ENCODE data around the gene SLC22A13.

The SLC22A13 gene

DNA sequence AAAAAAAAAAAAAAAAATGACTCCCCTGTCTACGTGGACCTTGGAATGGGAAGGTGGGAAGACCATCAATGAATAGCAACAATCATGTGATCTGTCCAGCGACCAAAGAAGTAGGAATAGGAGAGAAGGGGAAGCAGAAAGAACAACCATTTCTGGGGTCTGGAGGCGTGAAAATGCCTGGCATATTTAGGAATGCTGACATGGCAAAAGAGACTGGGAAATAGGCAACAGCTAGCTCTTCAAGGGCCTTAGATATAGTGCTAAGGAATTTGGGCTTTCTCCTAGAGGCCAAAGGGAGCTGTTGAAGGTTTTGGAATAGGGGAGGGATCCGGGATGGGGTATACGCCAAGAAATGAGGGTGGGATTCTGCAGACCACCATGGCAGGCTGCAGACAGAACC is 5.9 kb downstream of the SLC22A13 start:
- no peak overlapping the region for H2BK12ac ChIP-seq (ENCODE audit: low read length)
- no peak for DNase-seq
- H3K9me3 ChIP-seq (ENCODE audit: insufficient read depth, low read depth, low read length) = no peaks in the 10 kb centered on the region
- no peak overlapping the region for H2BK120ac ChIP-seq (ENCODE audit: insufficient read depth, low read length, poor library complexity)
- no peak overlapping the region for H3K4me2 ChIP-seq (ENCODE audit: low read length)
- H2AFZ ChIP-seq (ENCODE audit: insufficient read depth, low read length, poor library complexity) = no peak overlapping the region
- H3K79me2 ChIP-seq (ENCODE audit: control insufficient read depth, insufficient read depth, low read length, poor library complexity) = no peaks in the 10 kb centered on the region
- H3K14ac ChIP-seq (ENCODE audit: low read length) = no peak overlapping the region
- H2BK5ac ChIP-seq (ENCODE audit: low read depth, low read length, poor library complexity) = no peak overlapping the region
- no peaks in the 10 kb centered on the region for H3K4me1 ChIP-seq (ENCODE audit: control insufficient read depth in 1 of 2, insufficient read depth in 2 of 2, low read length in 2 of 2)
- H3K18ac ChIP-seq (ENCODE audit: low read length) = no peak overlapping the region
- no CpG with 5 or more reads among the region's 5 CpGs for WGBS (ENCODE audit: extremely low coverage, insufficient coverage, insufficient read length)
- no peak overlapping the region for H4K12ac ChIP-seq (ENCODE audit: low read depth, low read length)
- H3K23ac ChIP-seq (ENCODE audit: low read length) = no peak overlapping the region
- no peak overlapping the region for H3K9ac ChIP-seq (ENCODE audit: low read length)
- no peak overlapping the region for H3K4ac ChIP-seq (ENCODE audit: low read depth, low read length)
- H3K36me3 ChIP-seq (ENCODE audit: control insufficient read depth in 1 of 2, insufficient read depth in 2 of 2, low read length in 2 of 2) = peaks cover 0 to 8% of the 10 kb centered on the region in 2 experiments
- H3K27me3 ChIP-seq (ENCODE audit: insufficient read depth, low read length) = no peaks in the 10 kb centered on the region
- H3K4me3 ChIP-seq (ENCODE audit: low read depth, low read length) = no peak overlapping the region
- no peak overlapping the region for H3K27ac ChIP-seq (ENCODE audit: low read depth, low read length)
- no peak overlapping the region for H4K8ac ChIP-seq (ENCODE audit: low read depth, low read length)
- no peak overlapping the region for H2AK5ac ChIP-seq (ENCODE audit: low read length)
- no peak overlapping the region for H4K91ac ChIP-seq (ENCODE audit: low read depth, low read length)
- no peaks in the 10 kb centered on the region for H3K79me1 ChIP-seq (ENCODE audit: low read length)

DNA sequence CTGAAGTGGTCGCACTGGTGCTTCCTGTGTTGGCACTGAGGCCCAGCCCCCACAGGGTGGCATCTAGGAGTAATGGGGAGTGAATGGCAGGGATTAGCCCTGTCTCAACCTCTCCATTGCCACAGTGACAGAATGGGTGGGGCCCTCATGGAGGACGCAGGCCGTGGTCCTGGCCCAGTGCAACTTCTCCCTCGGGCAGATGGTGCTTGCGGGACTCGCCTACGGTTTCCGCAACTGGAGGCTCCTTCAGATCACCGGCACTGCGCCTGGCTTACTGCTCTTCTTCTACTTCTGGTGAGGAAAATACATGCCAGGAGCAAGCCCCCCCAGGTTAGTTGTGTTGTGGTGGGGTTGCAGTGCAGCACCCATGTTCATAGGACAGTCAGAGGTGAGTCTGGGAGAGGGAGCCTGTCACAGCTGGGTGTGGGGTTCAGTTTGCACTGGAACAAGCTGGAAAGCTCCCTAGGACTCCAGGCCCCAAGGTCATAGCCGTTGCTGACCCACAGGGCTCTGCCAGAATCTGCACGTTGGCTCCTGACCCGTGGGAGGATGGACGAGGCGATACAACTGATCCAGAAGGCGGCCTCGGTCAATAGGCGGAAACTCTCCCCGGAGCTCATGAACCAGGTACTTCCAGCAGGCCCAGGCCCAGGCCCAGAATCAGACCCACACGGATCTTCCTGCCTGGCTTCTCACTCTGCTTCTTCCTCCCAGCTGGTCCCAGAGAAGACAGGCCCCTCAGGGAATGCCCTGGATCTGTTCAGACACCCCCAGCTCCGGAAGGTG is 9.4 kb downstream of the SLC22A13 start:
- H3K4ac ChIP-seq (ENCODE audit: low read depth, low read length) = no peak overlapping the region
- H3K9me3 ChIP-seq (ENCODE audit: insufficient read depth, low read depth, low read length) = peaks cover 3% of the 10 kb centered on the region
- H4K8ac ChIP-seq (ENCODE audit: low read depth, low read length) = no peak overlapping the region
- WGBS (ENCODE audit: extremely low coverage, insufficient coverage, insufficient read length) = no CpG with 5 or more reads among the region's 21 CpGs
- no peaks in the 10 kb centered on the region for H3K4me1 ChIP-seq (ENCODE audit: control insufficient read depth in 1 of 2, insufficient read depth in 2 of 2, low read length in 2 of 2)
- no peak overlapping the region for H2AFZ ChIP-seq (ENCODE audit: insufficient read depth, low read length, poor library complexity)
- no peak overlapping the region for H2BK5ac ChIP-seq (ENCODE audit: low read depth, low read length, poor library complexity)
- no peaks in the 10 kb centered on the region for H3K79me2 ChIP-seq (ENCODE audit: control insufficient read depth, insufficient read depth, low read length, poor library complexity)
- no peak overlapping the region for H2BK120ac ChIP-seq (ENCODE audit: insufficient read depth, low read length, poor library complexity)
- no peak overlapping the region for H3K4me3 ChIP-seq (ENCODE audit: low read depth, low read length)
- H2BK12ac ChIP-seq (ENCODE audit: low read length) = no peak overlapping the region
- no peak for DNase-seq
- no peaks in the 10 kb centered on the region for H3K79me1 ChIP-seq (ENCODE audit: low read length)
- no peak overlapping the region for H3K18ac ChIP-seq (ENCODE audit: low read length)
- H3K9ac ChIP-seq (ENCODE audit: low read length) = no peak overlapping the region
- H3K36me3 ChIP-seq (ENCODE audit: control insufficient read depth in 1 of 2, insufficient read depth in 2 of 2, low read length in 2 of 2) = peaks cover 0 to 17% of the 10 kb centered on the region in 2 experiments
- no peak overlapping the region for H3K23ac ChIP-seq (ENCODE audit: low read length)
- no peaks in the 10 kb centered on the region for H3K27me3 ChIP-seq (ENCODE audit: insufficient read depth, low read length)
- H3K14ac ChIP-seq (ENCODE audit: low read length) = no peak overlapping the region
- H3K4me2 ChIP-seq (ENCODE audit: low read length) = no peak overlapping the region
- H3K27ac ChIP-seq (ENCODE audit: low read depth, low read length) = no peak overlapping the region
- H2AK5ac ChIP-seq (ENCODE audit: low read length) = no peak overlapping the region
- no peak overlapping the region for H4K91ac ChIP-seq (ENCODE audit: low read depth, low read length)
- H4K12ac ChIP-seq (ENCODE audit: low read depth, low read length) = no peak overlapping the region

DNA sequence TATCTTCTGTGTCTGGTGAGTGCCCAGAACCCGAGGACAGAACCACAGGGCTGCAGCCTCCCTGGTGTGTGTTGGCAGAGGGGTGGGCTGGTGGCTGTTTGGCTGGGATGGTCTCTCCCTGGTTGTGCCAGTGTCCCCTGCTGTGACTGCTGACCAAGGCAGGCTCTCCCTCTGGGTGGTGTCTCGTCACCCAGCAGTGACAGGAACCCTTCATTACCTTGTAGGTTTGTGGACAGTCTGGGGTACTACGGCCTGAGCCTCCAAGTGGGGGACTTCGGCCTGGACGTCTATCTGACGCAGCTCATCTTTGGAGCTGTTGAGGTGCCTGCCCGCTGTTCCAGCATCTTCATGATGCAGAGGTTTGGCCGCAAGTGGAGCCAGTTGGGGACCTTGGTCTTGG is 10.0 kb downstream of the SLC22A13 start:
- H3K14ac ChIP-seq (ENCODE audit: low read length) = no peak overlapping the region
- H3K79me1 ChIP-seq (ENCODE audit: low read length) = no peaks in the 10 kb centered on the region
- H3K9ac ChIP-seq (ENCODE audit: low read length) = no peak overlapping the region
- H4K12ac ChIP-seq (ENCODE audit: low read depth, low read length) = no peak overlapping the region
- DNase-seq = no peak
- no peaks in the 10 kb centered on the region for H3K27me3 ChIP-seq (ENCODE audit: insufficient read depth, low read length)
- H3K4me1 ChIP-seq (ENCODE audit: control insufficient read depth in 1 of 2, insufficient read depth in 2 of 2, low read length in 2 of 2) = no peaks in the 10 kb centered on the region
- H3K4ac ChIP-seq (ENCODE audit: low read depth, low read length) = no peak overlapping the region
- no peak overlapping the region for H3K27ac ChIP-seq (ENCODE audit: low read depth, low read length)
- no peak overlapping the region for H2AFZ ChIP-seq (ENCODE audit: insufficient read depth, low read length, poor library complexity)
- no peak overlapping the region for H2BK5ac ChIP-seq (ENCODE audit: low read depth, low read length, poor library complexity)
- H2AK5ac ChIP-seq (ENCODE audit: low read length) = no peak overlapping the region
- no peak overlapping the region for H4K91ac ChIP-seq (ENCODE audit: low read depth, low read length)
- no peaks in the 10 kb centered on the region for H3K79me2 ChIP-seq (ENCODE audit: control insufficient read depth, insufficient read depth, low read length, poor library complexity)
- H3K36me3 ChIP-seq (ENCODE audit: control insufficient read depth in 1 of 2, insufficient read depth in 2 of 2, low read length in 2 of 2) = peaks cover 0 to 17% of the 10 kb centered on the region in 2 experiments
- H2BK12ac ChIP-seq (ENCODE audit: low read length) = no peak overlapping the region
- no peak overlapping the region for H3K23ac ChIP-seq (ENCODE audit: low read length)
- no peak overlapping the region for H3K4me2 ChIP-seq (ENCODE audit: low read length)
- H3K4me3 ChIP-seq (ENCODE audit: low read depth, low read length) = no peak overlapping the region
- H4K8ac ChIP-seq (ENCODE audit: low read depth, low read length) = no peak overlapping the region
- peaks cover 3% of the 10 kb centered on the region for H3K9me3 ChIP-seq (ENCODE audit: insufficient read depth, low read depth, low read length)
- H3K18ac ChIP-seq (ENCODE audit: low read length) = no peak overlapping the region
- no peak overlapping the region for H2BK120ac ChIP-seq (ENCODE audit: insufficient read depth, low read length, poor library complexity)
- no CpG with 5 or more reads among the region's 8 CpGs for WGBS (ENCODE audit: extremely low coverage, insufficient coverage, insufficient read length)

DNA sequence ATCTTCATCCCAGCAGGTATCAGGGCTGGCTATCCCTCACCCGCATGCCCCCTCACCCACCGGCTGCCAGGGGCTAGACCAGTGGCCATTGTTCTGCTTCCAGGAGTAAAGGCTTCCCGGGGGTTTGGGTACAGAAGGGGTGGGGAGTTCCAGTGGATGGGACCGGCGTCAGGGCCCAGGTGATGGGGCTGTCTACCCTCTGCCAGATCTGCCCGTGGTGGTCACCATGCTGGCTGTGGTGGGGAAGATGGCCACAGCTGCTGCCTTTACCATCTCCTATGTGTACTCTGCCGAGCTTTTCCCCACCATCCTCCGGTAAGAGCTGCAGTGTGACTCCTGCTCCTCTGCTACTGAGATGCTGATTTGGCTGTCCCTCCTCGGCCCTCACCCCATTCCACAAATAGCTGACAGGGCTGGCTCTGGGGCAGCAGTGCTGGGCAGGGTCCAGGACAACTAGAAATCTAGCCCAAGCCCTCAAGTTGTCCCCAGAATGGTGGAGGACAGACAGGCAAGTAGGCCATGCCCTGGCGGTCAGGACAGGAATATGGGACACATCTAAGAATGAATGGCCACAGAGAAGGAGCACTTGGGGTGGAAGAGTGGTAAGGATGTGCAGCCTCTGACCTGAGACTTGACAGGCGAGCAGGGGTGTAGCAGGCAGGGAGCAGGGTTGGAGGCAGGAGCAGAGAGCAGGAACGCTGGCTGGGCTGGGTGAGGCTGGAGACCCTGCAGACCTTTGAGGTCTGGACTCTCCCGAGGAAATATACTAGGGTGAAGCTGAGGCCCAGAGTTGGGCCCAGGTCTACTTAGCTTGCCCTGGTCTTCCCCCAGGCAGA is 10.7 kb downstream of the SLC22A13 start:
- no peak overlapping the region for H3K4ac ChIP-seq (ENCODE audit: low read depth, low read length)
- no peak for DNase-seq
- no peaks in the 10 kb centered on the region for H3K79me2 ChIP-seq (ENCODE audit: control insufficient read depth, insufficient read depth, low read length, poor library complexity)
- no peak overlapping the region for H3K27ac ChIP-seq (ENCODE audit: low read depth, low read length)
- no peak overlapping the region for H2AK5ac ChIP-seq (ENCODE audit: low read length)
- no peak overlapping the region for H2AFZ ChIP-seq (ENCODE audit: insufficient read depth, low read length, poor library complexity)
- H2BK5ac ChIP-seq (ENCODE audit: low read depth, low read length, poor library complexity) = no peak overlapping the region
- no peak overlapping the region for H3K9ac ChIP-seq (ENCODE audit: low read length)
- H4K12ac ChIP-seq (ENCODE audit: low read depth, low read length) = no peak overlapping the region
- no peak overlapping the region for H3K18ac ChIP-seq (ENCODE audit: low read length)
- no peak overlapping the region for H3K4me3 ChIP-seq (ENCODE audit: low read depth, low read length)
- no peak overlapping the region for H2BK12ac ChIP-seq (ENCODE audit: low read length)
- peaks cover 0 to 17% of the 10 kb centered on the region in 2 experiments for H3K36me3 ChIP-seq (ENCODE audit: control insufficient read depth in 1 of 2, insufficient read depth in 2 of 2, low read length in 2 of 2)
- no peaks in the 10 kb centered on the region for H3K27me3 ChIP-seq (ENCODE audit: insufficient read depth, low read length)
- no peak overlapping the region for H3K23ac ChIP-seq (ENCODE audit: low read length)
- H2BK120ac ChIP-seq (ENCODE audit: insufficient read depth, low read length, poor library complexity) = no peak overlapping the region
- H3K14ac ChIP-seq (ENCODE audit: low read length) = no peak overlapping the region
- no peaks in the 10 kb centered on the region for H3K4me1 ChIP-seq (ENCODE audit: control insufficient read depth in 1 of 2, insufficient read depth in 2 of 2, low read length in 2 of 2)
- H3K9me3 ChIP-seq (ENCODE audit: insufficient read depth, low read depth, low read length) = peaks cover 3% of the 10 kb centered on the region
- no peak overlapping the region for H3K4me2 ChIP-seq (ENCODE audit: low read length)
- no CpG with 5 or more reads among the region's 13 CpGs for WGBS (ENCODE audit: extremely low coverage, insufficient coverage, insufficient read length)
- no peak overlapping the region for H4K8ac ChIP-seq (ENCODE audit: low read depth, low read length)
- H3K79me1 ChIP-seq (ENCODE audit: low read length) = no peaks in the 10 kb centered on the region
- no peak overlapping the region for H4K91ac ChIP-seq (ENCODE audit: low read depth, low read length)
